ENCODE results near the gene ACSS1.

The ACSS1 gene

DNA sequence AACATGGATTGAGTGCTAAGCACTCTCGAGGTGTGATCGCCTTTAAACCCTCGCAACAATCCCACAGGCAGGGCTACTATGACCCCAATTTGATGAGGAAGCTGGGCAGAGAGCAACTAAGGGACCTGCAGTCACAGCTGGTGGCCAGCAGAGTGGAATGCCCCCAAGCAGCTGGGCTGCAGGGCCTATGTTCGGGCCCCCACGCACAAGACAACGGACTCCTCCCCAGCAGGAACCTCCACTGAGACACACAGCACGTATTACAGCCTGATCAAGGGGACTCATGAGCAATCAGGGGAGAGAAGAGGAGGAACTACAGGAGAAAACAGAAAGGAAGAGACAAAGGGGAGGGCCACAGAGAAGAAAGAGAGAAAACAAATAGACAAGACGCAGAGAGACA lies 87.2 kb downstream of the ACSS1 start:
- DNase-seq (ENCODE audit: low spot score), result no peak

DNA sequence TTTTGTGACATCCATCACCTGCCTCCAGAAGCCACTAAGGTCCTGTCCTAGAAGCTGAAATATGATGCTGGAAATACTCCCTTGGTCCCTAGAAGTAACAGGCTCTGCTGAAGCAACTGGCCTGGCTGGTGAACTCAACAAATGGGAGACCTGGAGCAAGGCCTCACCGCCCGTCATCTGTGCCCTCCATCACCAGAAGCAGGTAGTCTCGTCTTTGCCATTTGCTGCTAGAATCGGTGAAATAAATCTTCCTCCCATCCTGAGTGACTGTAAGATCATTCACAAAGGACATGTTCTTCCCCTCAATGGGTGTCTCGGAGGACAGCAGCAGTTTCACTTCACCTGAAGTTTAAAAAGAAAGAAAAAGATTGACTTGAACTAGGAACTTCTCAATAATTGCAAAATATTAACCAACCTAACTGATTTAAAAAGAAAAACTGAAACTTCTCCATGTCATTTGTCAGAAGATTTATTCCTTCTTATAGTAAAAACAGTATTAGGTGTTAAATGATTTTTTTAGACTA lies 87.8 kb downstream of the ACSS1 start:
- DNase-seq (ENCODE audit: low spot score), result no peak

DNA sequence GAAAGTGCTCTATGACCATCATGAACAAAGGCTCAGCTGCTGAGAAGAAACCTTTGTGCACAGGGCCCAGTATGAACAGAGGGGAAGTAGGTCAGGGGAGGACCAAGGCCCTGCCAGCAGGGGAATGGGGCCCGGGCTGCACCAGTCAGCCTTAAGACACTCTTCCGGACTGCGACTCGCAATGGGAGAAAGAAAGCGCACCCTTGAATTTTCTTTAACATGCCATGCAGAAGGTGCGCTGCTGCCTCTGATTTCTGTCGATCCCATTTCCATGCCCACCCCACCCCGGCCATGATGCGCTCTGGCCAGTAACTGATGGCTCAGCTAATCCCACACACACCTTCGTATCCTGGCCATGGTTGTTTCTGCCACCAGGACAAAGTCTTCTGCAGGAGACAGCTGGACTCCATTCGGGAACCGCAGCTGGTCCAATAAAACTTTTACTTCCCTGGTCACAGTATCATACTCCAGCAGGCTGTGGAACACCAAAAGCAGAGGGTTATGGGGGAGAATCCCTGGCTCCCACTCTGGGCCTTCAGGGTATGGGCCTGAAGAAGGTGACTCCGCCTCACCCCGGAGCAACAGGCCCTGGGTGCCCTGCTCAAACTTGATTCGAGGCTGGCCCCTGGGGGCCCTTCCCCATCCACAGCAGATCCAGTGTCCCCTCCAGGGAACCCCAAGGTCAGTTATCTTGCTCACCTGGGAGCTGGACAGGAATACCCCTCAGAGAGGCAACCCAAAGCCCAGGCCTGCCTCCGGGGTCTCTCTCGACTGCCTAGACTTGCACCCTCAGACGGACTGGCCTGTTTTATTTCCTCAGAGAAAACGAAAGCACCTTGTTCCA lies 88.5 kb downstream of the ACSS1 start:
- DNase-seq (ENCODE audit: low spot score), result no peak

DNA sequence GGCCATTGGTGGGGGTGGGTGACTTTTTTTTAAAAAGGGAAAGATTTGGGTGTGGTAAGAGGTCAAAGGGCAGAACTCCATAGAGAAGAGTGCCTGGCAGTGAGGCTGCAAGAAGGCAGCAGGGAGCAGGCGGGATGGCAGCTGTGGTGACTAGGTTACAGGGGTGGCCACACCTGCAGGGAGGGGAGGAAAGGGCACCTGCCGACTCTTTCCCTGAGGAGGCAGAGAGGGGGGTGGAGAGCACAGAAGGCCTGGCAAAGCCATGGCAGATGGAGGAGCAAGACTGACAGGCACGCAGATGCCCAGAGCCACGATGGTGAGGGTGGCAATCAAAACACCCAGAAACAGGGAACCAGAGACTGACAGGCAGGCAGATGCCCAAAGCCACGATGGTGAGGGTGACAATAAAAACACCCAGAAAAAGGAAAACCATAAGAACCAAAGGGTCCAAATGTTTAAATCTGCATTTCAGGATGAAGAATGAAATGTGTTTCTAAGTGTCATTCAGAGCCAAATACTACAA lies 89.6 kb downstream of the ACSS1 start:
- no peak for DNase-seq (ENCODE audit: low spot score)

DNA sequence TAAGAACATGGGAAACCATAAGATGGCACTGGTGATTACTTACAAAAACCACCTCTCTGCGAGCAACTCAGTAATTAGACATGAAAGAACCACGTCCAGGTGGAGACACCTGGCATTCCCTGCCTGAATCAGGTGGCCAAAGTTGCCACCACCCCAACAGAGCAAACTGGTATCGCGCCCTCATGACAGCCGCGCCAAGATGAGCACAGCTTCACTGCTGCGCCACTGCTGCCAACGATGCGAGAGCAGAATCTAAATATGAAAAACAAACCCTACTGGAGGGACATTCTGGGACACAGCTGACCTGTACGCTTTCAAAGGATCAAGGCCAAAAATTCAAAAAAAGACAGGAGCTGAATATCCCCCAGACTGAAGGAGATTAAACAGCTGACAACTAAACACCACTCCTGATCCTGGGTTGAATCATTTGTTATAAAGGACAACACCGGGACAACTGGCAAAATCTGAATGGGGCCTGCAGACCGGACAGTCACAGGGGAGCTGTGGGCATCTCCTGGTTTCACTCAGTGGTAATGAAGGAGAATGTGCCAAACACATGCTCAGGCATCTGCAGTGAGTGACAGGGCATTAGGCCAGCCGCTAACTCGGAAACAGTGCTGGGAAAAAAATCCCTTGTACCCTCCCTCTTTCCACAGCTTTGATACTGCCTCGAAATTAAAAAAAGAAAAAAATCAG lies 91.5 kb downstream of the ACSS1 start:
- DNase-seq (ENCODE audit: low spot score), result no peak

DNA sequence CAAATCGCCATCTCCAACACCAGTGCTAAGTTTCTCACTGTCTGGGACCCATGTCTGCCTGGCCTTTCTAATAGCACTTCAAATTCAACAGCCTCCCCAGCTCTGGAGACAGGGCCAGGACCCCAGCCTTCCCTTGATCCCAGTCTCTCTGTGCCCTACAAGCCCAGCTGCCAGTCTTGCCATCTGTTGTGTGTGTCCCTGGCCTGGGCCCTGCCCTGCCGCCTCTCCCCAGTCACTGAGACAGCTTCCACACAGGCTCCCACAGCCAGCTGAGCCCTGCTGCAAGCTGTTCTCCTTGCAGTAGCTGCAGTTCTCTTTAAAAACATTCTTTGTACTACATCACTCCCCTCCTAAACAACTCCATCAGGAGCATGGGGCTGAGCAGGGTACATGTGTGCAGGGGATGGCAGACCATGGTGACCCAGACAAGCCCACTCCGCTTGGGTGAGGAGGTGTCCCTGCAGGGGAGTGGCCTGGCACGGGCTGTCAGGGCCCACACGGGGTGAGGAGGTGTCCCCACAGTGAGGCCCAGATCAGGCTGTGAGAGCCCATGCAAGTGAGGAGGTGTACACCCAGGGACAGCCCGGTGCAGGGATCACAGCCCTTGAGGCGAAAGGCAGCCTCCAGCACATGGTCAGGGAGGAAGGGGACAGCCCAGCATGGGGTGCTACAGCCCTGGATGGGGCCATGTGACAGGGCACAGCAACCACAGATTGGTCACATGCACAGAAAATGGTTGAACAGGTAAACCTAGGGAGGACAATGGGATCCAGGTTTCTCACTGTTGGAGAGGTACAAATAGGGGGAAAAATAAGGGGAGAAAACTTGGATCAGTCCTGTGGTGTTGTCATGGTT lies 92.6 kb downstream of the ACSS1 start:
- DNase-seq (ENCODE audit: low spot score), result no peak

DNA sequence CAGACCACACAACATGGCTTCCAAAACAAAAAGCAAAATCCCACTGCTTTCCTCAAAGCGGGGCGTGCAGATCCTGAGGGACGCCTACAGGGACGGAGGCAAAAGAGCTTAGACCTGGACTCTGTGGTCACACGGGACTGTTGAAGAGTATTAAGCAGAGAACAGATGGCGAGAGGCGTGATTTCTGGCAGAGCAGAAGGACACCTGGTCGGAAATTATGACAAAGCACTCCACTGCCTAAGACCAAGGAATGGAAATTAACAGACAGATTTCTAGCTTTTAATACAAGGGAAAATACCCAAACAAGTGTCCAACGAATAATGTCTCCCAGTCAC lies 93.5 kb downstream of the ACSS1 start:
- DNase-seq (ENCODE audit: low spot score), result no peak

DNA sequence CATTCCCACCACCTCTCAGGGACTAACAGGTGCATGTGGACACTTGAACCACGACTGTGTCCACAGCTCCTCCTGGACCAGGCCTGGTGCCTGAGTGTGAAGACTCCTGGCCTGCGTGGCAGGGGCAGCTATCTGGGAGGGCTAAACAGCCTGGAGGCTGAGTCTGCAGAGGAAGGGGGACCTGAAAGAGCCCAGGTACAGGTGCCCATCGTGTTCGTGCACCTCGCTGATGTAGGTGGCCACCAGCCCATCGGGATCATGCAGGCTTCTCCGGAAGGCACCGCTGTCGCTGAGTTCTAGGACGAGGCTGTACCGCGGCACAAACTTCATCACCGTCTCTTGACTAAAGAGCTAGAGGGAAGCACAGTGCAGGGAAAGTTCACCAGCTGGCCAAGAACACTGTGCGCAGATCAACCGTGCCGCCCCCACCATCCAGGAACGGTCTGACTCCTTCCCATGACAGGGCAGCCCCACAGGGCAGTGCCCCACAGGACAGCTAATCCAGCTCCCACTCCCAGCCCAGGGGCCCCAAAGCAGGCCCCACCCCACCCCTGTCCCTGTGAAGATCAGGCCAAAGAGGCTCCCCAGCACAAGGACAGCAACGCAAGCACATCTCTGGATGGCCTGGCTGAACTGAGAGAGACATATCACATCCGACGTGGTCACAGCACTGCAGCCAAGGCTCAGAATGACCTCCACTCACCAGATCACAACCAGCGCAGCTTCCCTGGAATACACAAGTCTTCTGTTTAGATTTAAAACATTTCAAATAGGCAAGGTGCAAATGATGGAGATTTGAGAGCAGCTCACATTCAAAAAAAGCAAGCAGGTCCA lies 94.0 kb downstream of the ACSS1 start:
- no peak for DNase-seq (ENCODE audit: low spot score)

DNA sequence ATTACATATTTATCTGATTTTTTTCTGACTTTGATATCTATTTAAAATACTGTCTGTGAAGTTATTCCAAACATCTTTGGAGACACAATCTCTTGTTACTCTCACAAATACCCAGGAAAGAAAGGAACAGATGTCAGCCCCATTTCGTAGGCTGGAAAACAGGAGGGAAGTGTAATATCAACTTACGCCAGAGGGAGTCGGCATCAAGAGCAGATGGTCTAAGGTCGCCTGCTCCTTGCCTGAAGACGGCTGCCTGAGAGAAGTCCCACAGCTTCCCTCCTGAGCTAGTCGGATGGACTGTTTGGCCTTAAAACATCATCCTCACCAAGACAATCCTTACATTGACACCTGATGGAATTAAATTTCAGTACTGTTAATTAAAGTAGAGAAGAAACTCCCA lies 95.4 kb downstream of the ACSS1 start:
- no peak for DNase-seq (ENCODE audit: low spot score)

DNA sequence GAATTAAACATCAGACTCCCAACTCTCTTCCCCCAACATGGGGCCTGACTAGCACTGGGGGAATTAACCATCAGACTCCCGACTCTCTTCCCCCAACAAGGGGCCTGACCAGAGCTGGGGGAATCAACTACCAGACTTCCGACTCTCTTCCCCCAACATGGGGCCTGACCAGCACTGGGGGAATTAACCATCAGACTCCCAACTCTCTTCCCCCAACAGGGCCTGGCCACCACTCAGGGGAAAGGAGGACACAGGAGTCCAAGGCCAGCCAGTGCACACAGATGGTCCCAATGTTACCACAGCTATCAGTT lies 95.8 kb downstream of the ACSS1 start:
- no peak for DNase-seq (ENCODE audit: low spot score)

DNA sequence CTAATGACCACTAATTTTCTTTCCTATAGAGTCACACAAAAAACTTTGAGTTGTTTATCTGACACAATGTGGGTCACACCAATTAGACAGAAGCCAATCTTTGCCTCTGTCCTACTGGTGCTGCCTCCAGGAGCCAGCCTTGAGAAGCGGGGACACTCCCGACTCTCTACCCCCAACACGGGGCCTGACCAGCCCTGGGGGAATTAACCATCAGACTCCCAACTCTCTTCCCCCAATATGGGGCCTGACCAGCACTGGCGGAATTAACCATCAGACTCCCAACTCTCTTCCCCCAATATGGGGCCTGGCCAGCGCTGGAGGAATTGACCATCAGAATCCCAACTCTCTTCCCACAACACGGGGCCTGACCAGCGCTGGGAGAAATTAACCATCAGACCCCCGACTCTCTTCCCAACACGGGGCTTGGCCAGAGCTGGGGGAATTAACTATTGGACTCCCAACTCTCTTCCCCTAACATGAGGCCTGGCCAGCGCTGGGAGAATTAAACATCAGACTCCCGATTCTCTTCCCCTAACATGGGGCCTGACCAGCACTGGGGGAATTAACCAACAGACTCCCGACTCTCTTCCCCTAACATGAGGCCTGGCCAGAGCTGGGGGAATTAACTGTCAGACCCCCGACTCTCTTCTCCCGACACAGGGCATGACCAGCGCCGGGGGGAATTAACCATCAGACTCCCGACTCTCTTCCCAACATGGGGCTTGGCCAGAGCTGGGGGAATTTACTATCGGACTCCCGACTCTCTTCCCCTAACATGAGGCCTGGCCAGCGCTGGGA lies 96.4 kb downstream of the ACSS1 start:
- DNase-seq (ENCODE audit: low spot score), result no peak

DNA sequence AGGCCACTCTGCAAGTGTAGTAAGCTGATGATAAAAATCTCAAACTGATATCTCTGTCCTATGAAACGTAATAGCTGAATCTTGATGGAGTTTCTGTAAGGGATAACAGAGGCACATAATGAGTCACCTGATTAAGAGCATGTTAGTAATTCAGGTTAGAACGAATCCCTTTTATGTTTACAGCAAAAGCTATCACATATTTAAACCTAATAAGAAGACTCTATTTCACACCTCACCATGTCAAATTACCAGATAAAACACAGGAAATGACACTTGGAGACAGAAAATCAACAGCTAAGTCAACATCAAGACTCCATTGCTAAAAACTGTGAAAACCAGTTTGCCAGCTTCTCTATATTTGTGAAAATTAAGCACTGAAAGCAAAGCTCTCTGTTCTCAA lies 97.1 kb downstream of the ACSS1 start:
- no peak for DNase-seq (ENCODE audit: low spot score)

DNA sequence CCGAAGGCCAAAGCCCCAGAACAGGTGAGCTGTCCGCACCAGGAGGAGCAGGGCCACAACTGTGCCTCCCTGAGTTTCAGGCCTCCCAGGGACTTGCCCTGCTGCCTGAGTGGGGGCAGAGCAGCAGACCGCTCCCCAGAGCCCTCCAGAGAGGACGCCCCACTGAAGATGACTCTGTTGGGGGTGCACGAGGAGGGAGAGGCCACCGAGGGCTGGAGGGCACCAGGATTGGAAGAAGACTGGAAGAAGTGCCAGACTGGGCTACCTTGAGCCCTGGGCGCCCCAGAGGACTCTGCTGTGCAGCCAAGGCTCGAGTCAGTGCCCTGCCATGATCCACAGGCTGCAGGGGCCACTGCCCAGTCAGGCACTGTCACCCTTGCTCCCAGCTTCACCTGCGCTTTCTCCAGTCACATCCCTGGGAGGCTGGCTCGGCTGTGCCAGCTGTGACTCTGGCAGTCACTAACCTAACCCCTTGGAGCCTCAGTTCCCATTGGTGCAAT lies 97.6 kb downstream of the ACSS1 start:
- DNase-seq (ENCODE audit: low spot score), result no peak

DNA sequence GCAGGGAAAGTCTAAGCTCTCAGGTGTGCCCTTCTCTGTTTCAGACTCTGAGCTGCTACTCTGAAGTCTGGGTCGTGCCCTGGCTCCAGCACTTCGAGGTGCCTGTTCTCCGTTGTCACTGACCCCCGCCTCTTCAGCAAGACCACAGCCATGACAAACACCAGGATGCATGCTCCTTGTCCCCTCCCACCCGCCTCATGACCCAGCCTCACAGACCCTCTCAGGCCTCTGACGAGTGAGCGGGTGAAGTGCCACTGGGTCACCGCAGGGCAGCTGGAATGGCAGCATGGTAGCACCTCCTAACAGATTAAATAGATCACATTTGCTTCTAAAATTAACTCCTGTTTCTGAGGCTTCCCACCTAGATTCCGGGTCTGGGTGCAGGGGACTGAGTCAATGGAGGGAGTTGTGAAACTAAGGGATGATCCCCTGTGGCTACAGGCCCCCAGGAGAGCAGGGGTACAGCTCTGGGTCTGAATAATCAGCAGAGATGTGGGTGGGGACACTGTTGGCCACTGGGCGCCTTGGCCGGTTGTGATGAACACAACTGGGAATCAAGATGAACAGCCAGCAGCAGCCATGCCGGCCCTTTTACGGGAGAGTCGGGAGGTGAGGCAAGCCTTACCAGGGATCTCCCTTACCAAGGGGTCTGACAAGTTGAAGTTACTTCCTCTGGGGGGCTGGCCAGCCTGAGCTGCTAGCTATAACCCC lies 98.2 kb downstream of the ACSS1 start:
- no peak for DNase-seq (ENCODE audit: low spot score)

DNA sequence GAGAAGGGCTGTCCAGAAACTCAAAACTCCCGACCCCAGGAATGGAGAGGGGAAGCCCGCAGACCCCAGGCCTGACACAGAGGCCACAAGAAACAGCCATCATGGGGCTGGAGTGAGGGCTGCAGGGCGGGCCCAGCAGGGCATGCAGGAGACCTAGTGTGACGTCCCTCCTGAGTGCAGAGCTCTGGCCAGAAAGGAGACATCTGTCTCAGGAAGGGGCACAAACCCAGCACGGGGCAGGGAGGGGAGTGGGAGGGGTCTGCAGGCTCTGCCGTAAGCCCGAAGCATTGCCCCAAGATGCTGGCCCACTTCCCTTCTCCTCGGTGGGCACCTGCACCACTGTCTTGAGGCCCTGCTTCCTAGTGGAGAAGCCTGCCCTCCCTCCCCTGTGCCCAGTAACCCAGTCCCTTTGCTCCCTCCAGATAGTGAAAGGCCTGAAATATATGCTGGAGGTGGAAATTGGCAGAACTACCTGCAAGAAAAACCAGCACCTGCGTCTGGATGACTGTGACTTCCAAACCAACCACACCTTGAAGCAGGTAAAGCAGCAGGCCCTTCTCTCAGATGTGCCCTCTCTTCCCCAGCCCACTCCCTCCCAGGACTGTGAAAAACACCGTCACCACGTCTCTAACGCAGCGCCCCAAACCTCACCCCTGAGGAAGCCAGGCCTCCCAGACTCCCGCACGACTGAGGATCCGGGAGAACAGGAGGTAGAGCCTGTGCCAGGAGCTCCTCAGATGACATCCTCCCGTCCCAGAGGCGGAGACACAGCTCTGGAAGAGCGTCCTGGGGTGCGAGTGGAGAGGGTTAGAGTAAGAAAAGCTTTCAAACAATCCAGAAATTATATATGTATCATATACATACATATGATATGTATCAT lies 99.2 kb downstream of the ACSS1 start:
- DNase-seq (ENCODE audit: low spot score), result no peak

DNA sequence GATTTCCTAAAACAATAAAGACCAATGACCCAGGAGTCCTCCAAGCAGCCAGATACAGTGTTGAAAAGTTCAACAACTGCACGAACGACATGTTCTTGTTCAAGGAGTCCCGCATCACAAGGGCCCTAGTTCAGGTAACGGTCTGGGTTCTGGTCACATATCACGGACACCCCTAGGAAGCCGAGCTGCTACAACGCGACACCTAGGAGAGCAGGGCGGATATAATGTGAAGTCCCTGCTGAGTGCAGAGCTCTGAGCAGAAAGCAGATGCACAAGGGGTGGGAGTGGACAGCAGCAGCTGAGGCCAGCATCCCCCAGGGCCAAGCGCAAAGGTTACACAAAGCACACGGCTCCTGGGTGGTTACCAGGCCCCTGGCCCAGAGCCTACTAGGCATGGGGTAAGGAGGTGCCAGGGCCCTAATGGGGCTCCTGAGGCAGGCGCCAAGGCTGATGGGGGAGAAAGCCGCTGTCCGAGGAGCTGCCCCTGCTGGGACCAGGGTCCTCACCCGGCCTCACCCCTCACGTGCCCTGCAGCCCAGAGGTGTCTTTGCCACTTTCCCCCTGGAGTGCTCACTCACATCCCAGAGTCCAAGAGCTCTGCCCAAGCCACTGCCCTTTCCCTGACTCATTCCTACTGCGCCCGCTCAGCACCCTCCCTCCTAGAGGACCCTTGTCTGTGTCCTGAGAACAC lies 100.5 kb downstream of the ACSS1 start:
- DNase-seq (ENCODE audit: low spot score), result no peak
